ENCODE data around the gene PNLIPRP2.

The PNLIPRP2 gene

GRCh38 chr10:116596062-116596461 lies 24.7 kb upstream of the PNLIPRP2 start:
- H2BK12ac ChIP-seq (ENCODE audit: low read length in 2 of 2) = no peak overlapping the region
- 21% methylated on average over 1 of the region's 2 CpGs for WGBS
- DNase-seq = no peak
- H3K27me3 ChIP-seq (ENCODE audit: control insufficient read depth in 1 of 2, insufficient read depth in 1 of 2, low read length in 2 of 2) = peaks cover 13 to 18% of the 10 kb centered on the region in 2 experiments
- H2AFZ ChIP-seq (ENCODE audit: low read depth, low read length) = no peak overlapping the region
- no peak overlapping the region for H3K4me2 ChIP-seq (ENCODE audit: low read length, poor library complexity, severe bottlenecking)
- no peak overlapping the region for H2BK15ac ChIP-seq (ENCODE audit: low read depth, poor library complexity, severe bottlenecking)
- H3K79me1 ChIP-seq (replicated peaks; ENCODE audit: low read length, poor library complexity, severe bottlenecking) = no peaks in the 10 kb centered on the region
- H3K9ac ChIP-seq (ENCODE audit: low read length) = no peak overlapping the region
- H3K18ac ChIP-seq (ENCODE audit: low read depth in 1 of 2, low read length in 2 of 2) = no peak overlapping the region
- no peak overlapping the region for H3K27ac ChIP-seq (ENCODE audit: low read length, poor library complexity, severe bottlenecking)
- no peak overlapping the region for H2AK5ac ChIP-seq (ENCODE audit: low read length, severe bottlenecking)
- H3K23ac ChIP-seq (ENCODE audit: low read length in 2 of 2) = no peak overlapping the region
- H3K4me1 ChIP-seq (ENCODE audit: control insufficient read depth, insufficient read depth, low read depth, low read length) = no peaks in the 10 kb centered on the region
- H3K36me3 ChIP-seq (ENCODE audit: control insufficient read depth in 1 of 2, insufficient read depth in 2 of 2, low read depth in 1 of 2, low read length in 2 of 2) = no peaks in the 10 kb centered on the region
- no peak overlapping the region for H2BK120ac ChIP-seq (ENCODE audit: low read depth, low read length)
- H3K14ac ChIP-seq (ENCODE audit: low read length in 2 of 2) = no peak overlapping the region
- H3K4ac ChIP-seq (ENCODE audit: low read depth in 1 of 2, low read length in 2 of 2) = no peak overlapping the region
- no peak overlapping the region for H3K4me3 ChIP-seq (ENCODE audit: insufficient read depth in 1 of 2, low read depth in 1 of 2, low read length in 2 of 2)
- H4K8ac ChIP-seq (ENCODE audit: low read length) = no peak overlapping the region
- no peak overlapping the region for H2BK5ac ChIP-seq (ENCODE audit: low read depth, low read length, poor library complexity, severe bottlenecking)
- H3K9me3 ChIP-seq (ENCODE audit: control insufficient read depth, low read length) = no peaks in the 10 kb centered on the region
- no peak overlapping the region for H4K91ac ChIP-seq (ENCODE audit: low read length)

GRCh38 chr10:116597543-116597942 lies 23.2 kb upstream of the PNLIPRP2 start:
- H2BK120ac ChIP-seq (ENCODE audit: low read depth, low read length) = no peak overlapping the region

GRCh38 chr10:116598329-116598728 lies 22.4 kb upstream of the PNLIPRP2 start:
- H4K91ac ChIP-seq (ENCODE audit: low read length) = no peak overlapping the region

More at GRCh38 chr10:116597543-116597942, 23.2 kb upstream of the PNLIPRP2 start:
- H3K4me2 ChIP-seq (ENCODE audit: low read length, poor library complexity, severe bottlenecking) = no peak overlapping the region
- H3K79me1 ChIP-seq (replicated peaks; ENCODE audit: low read length, poor library complexity, severe bottlenecking) = no peaks in the 10 kb centered on the region
- H3K4ac ChIP-seq (ENCODE audit: low read depth in 1 of 2, low read length in 2 of 2) = no peak overlapping the region
- no peak overlapping the region for H2BK12ac ChIP-seq (ENCODE audit: low read length in 2 of 2)
- no peak overlapping the region for H2BK5ac ChIP-seq (ENCODE audit: low read depth, low read length, poor library complexity, severe bottlenecking)
- no peak overlapping the region for H3K9ac ChIP-seq (ENCODE audit: low read length)
- H2BK15ac ChIP-seq (ENCODE audit: low read depth, poor library complexity, severe bottlenecking) = no peak overlapping the region
- no peaks in the 10 kb centered on the region for H3K36me3 ChIP-seq (ENCODE audit: control insufficient read depth in 1 of 2, insufficient read depth in 2 of 2, low read depth in 1 of 2, low read length in 2 of 2)
- H3K14ac ChIP-seq (ENCODE audit: low read length in 2 of 2) = no peak overlapping the region
- peaks cover 13 to 18% of the 10 kb centered on the region in 2 experiments for H3K27me3 ChIP-seq (ENCODE audit: control insufficient read depth in 1 of 2, insufficient read depth in 1 of 2, low read length in 2 of 2)
- no peak overlapping the region for H3K23ac ChIP-seq (ENCODE audit: low read length in 2 of 2)
- H3K18ac ChIP-seq (ENCODE audit: low read depth in 1 of 2, low read length in 2 of 2) = no peak overlapping the region
- H2AFZ ChIP-seq (ENCODE audit: low read depth, low read length) = no peak overlapping the region
- H3K4me3 ChIP-seq (ENCODE audit: insufficient read depth in 1 of 2, low read depth in 1 of 2, low read length in 2 of 2) = no peak overlapping the region
- no peak overlapping the region for H4K8ac ChIP-seq (ENCODE audit: low read length)
- DNase-seq = no peak
- 68% methylated on average over 5 of the region's 5 CpGs for WGBS
- H3K4me1 ChIP-seq (ENCODE audit: control insufficient read depth, insufficient read depth, low read depth, low read length) = no peaks in the 10 kb centered on the region
- H2AK5ac ChIP-seq (ENCODE audit: low read length, severe bottlenecking) = no peak overlapping the region
- H3K27ac ChIP-seq (ENCODE audit: low read length, poor library complexity, severe bottlenecking) = no peak overlapping the region
- no peaks in the 10 kb centered on the region for H3K9me3 ChIP-seq (ENCODE audit: control insufficient read depth, low read length)
- no peak overlapping the region for H4K91ac ChIP-seq (ENCODE audit: low read length)

GRCh38 chr10:116599991-116600390 lies 20.8 kb upstream of the PNLIPRP2 start:
- Histone ChIP-seq H4K91ac (ENCODE audit: low read length) (no peak overlapping the region), H4K8ac (ENCODE audit: low read length) (no peak overlapping the region), H2BK5ac (ENCODE audit: low read depth, low read length, poor library complexity, severe bottlenecking) (no peak overlapping the region), H3K18ac (ENCODE audit: low read depth in 1 of 2, low read length in 2 of 2) (no peak overlapping the region), H3K4me1 (ENCODE audit: control insufficient read depth, insufficient read depth, low read depth, low read length) (no peaks in the 10 kb centered on the region), H2AFZ (ENCODE audit: low read depth, low read length) (no peak overlapping the region), H3K9me3 (ENCODE audit: control insufficient read depth, low read length) (no peaks in the 10 kb centered on the region), H3K79me1 (replicated peaks; ENCODE audit: low read length, poor library complexity, severe bottlenecking) (no peaks in the 10 kb centered on the region), H3K14ac (ENCODE audit: low read length in 2 of 2) (no peak overlapping the region), H3K36me3 (ENCODE audit: control insufficient read depth in 1 of 2, insufficient read depth in 2 of 2, low read depth in 1 of 2, low read length in 2 of 2) (no peaks in the 10 kb centered on the region), H3K4ac (ENCODE audit: low read depth in 1 of 2, low read length in 2 of 2) (no peak overlapping the region), H3K4me2 (ENCODE audit: low read length, poor library complexity, severe bottlenecking) (no peak overlapping the region), H3K23ac (ENCODE audit: low read length in 2 of 2) (no peak overlapping the region), H3K27me3 (ENCODE audit: control insufficient read depth in 1 of 2, insufficient read depth in 1 of 2, low read length in 2 of 2) (peaks cover 13 to 15% of the 10 kb centered on the region in 2 experiments), H2BK15ac (ENCODE audit: low read depth, poor library complexity, severe bottlenecking) (no peak overlapping the region), H2BK120ac (ENCODE audit: low read depth, low read length) (no peak overlapping the region), H3K4me3 (ENCODE audit: insufficient read depth in 1 of 2, low read depth in 1 of 2, low read length in 2 of 2) (no peak overlapping the region), H3K9ac (ENCODE audit: low read length) (no peak overlapping the region), H2AK5ac (ENCODE audit: low read length, severe bottlenecking) (no peak overlapping the region), H2BK12ac (ENCODE audit: low read length in 2 of 2) (no peak overlapping the region), H3K27ac (ENCODE audit: low read length, poor library complexity, severe bottlenecking) (no peak overlapping the region)
- no peak for DNase-seq
- 54% methylated on average over 5 of the region's 5 CpGs for WGBS

More at GRCh38 chr10:116598329-116598728, 22.4 kb upstream of the PNLIPRP2 start:
- Histone ChIP-seq H3K79me1 (replicated peaks; ENCODE audit: low read length, poor library complexity, severe bottlenecking) (no peaks in the 10 kb centered on the region), H3K14ac (ENCODE audit: low read length in 2 of 2) (no peak overlapping the region), H3K23ac (ENCODE audit: low read length in 2 of 2) (no peak overlapping the region), H3K4me3 (ENCODE audit: insufficient read depth in 1 of 2, low read depth in 1 of 2, low read length in 2 of 2) (no peak overlapping the region), H2BK120ac (ENCODE audit: low read depth, low read length) (no peak overlapping the region), H2AFZ (ENCODE audit: low read depth, low read length) (no peak overlapping the region), H3K9ac (ENCODE audit: low read length) (no peak overlapping the region), H3K4ac (ENCODE audit: low read depth in 1 of 2, low read length in 2 of 2) (no peak overlapping the region), H3K9me3 (ENCODE audit: control insufficient read depth, low read length) (no peaks in the 10 kb centered on the region), H2BK12ac (ENCODE audit: low read length in 2 of 2) (no peak overlapping the region), H3K4me2 (ENCODE audit: low read length, poor library complexity, severe bottlenecking) (no peak overlapping the region), H4K8ac (ENCODE audit: low read length) (no peak overlapping the region), H3K4me1 (ENCODE audit: control insufficient read depth, insufficient read depth, low read depth, low read length) (no peaks in the 10 kb centered on the region), H3K36me3 (ENCODE audit: control insufficient read depth in 1 of 2, insufficient read depth in 2 of 2, low read depth in 1 of 2, low read length in 2 of 2) (no peaks in the 10 kb centered on the region), H3K18ac (ENCODE audit: low read depth in 1 of 2, low read length in 2 of 2) (no peak overlapping the region), H3K27ac (ENCODE audit: low read length, poor library complexity, severe bottlenecking) (no peak overlapping the region), H2BK15ac (ENCODE audit: low read depth, poor library complexity, severe bottlenecking) (no peak overlapping the region), H2AK5ac (ENCODE audit: low read length, severe bottlenecking) (no peak overlapping the region), H3K27me3 (ENCODE audit: control insufficient read depth in 1 of 2, insufficient read depth in 1 of 2, low read length in 2 of 2) (peaks cover 13 to 18% of the 10 kb centered on the region in 2 experiments), H2BK5ac (ENCODE audit: low read depth, low read length, poor library complexity, severe bottlenecking) (no peak overlapping the region)
- no peak for DNase-seq
